Sigmoid colon (tissue), 7 donors: ENCODE results near the gene PARVB. TPM values are rescaled to one million over a fixed set of nuclear protein-coding genes. Genes with fewer than 3 reads are reported as not detected.

Experiments used
- DNase-seq: peaks from one replicate; pipeline ENCODE4 v3.0.0-alpha.2; 2019
- H3K27ac ChIP-seq, 4 donors: fragments of 200-600 bp; sonication (generic); one replicate each; pipeline ENCODE4 v1.5.1; 2016 to 2019; ENCODE audit warnings: mild to moderate bottlenecking in 1 of 4
- H3K27me3 ChIP-seq, 3 donors: fragments of 200-600 bp; sonication (generic); one replicate each; pipeline ENCODE4 v1.5.1; 2019; ENCODE audit warnings: mild to moderate bottlenecking in 1 of 3
- H3K36me3 ChIP-seq, 4 donors: fragments of 200-600 bp; sonication (generic); one replicate each; pipeline ENCODE4 v1.5.1; 2016 to 2019
- H3K4me1 ChIP-seq, 4 donors: fragments of 200-600 bp; sonication (generic); one replicate each; pipeline ENCODE4 v1.5.1; 2017 to 2019
- H3K4me3 ChIP-seq, 4 donors: fragments of 200-600 bp; sonication (generic); one replicate each; pipeline ENCODE4 v1.5.1; 2017 to 2019; ENCODE audit warnings: mild to moderate bottlenecking in 2 of 4, moderate library complexity in 1 of 4
- H3K9me3 ChIP-seq, 4 donors: fragments of 200-600 bp in 3 of 4; sonication (generic) in 3 of 4; one replicate each; pipeline versions ENCODE4 v1.5.1 to v1.6.1; 2013 to 2019
- EP300 ChIP-seq, 4 donors: sonication (generic); formaldehyde crosslinking; IDR thresholded peaks; one replicate each; pipeline ENCODE4 v1.6.1; 2017; ENCODE audit warnings: antibody characterized with exemption in 4 of 4
- POLR2A ChIP-seq, 2 donors: fragments of 450-650 bp; IDR thresholded peaks; one replicate each; pipeline ENCODE4 v1.6.1; 2016; ENCODE audit warnings: antibody characterized with exemption in 2 of 2, mild to moderate bottlenecking in 2 of 2, moderate library complexity in 2 of 2
- POLR2AphosphoS5 ChIP-seq, 4 donors: sonication (generic); formaldehyde crosslinking; IDR thresholded peaks; one replicate each; pipeline ENCODE4 v1.6.1; 2017; ENCODE audit warnings: antibody characterized with exemption in 4 of 4
- WGBS, 2 donors: extraction: QIAGEN DNeasy Blood & Tissue Kit; methylation state at CpG; one replicate each; pipeline ENCODE4 v1.1.7; 2013; 5-methylcytosine and 5-hydroxymethylcytosine counted together
- intact Hi-C: fragments of 100-400 bp; cut with DNase I; formaldehyde crosslinking; loops from one replicate; pipeline ENCODE4 v1.15.1; 2023
- polyA plus RNA-seq, 3 donors: library from polyadenylated mRNA; stranded (reverse); fragments of 200-250 nt; gene quantifications; one replicate each; pipeline ENCODE4 v1.2.3, GENCODE V29; 2013
- total RNA-seq, 4 donors: library from RNA; depleted of rRNA; stranded (reverse); fragments of >200 nt; gene quantifications; one replicate each; pipeline ENCODE4 v1.1.0, GENCODE V29; 2016
- TF ChIP-seq, protein P1 (sequence below), 4 experiments: fragments of 450-650 bp in 3 of 4; fragments of 200-600 bp in 1 of 4; IDR thresholded peaks; one replicate each; pipeline ENCODE4 v1.5.1; 2016 to 2019; ENCODE audit warnings: antibody characterized with exemption in 4 of 4, mild to moderate bottlenecking in 3 of 4, moderate library complexity in 2 of 4
- donor health status: healthy with polysubstance abuse.
- donor health status: Bipolar disorder and iron deficiency.
- donor health status: healthy.

Gene PARVB
- total and polyA plus RNA-seq, 7 donors = 6.9 to 21.6 (median 18.9) TPM

- intact Hi-C loops = no loop called here
- WGBS, 2 donors = 88 to 90% methylated on average over 23 of the region's 23 CpGs
- no peak overlapping the region for H3K27ac ChIP-seq
- no peaks in the 10 kb centered on the region for H3K4me1 ChIP-seq
- no peak for TF ChIP-seq EP300 (IDR thresholded peaks at IDR 0.05)
- no peak for TF ChIP-seq POLR2A (IDR thresholded peaks at IDR 0.05)
- TF ChIP-seq, protein P1, sequence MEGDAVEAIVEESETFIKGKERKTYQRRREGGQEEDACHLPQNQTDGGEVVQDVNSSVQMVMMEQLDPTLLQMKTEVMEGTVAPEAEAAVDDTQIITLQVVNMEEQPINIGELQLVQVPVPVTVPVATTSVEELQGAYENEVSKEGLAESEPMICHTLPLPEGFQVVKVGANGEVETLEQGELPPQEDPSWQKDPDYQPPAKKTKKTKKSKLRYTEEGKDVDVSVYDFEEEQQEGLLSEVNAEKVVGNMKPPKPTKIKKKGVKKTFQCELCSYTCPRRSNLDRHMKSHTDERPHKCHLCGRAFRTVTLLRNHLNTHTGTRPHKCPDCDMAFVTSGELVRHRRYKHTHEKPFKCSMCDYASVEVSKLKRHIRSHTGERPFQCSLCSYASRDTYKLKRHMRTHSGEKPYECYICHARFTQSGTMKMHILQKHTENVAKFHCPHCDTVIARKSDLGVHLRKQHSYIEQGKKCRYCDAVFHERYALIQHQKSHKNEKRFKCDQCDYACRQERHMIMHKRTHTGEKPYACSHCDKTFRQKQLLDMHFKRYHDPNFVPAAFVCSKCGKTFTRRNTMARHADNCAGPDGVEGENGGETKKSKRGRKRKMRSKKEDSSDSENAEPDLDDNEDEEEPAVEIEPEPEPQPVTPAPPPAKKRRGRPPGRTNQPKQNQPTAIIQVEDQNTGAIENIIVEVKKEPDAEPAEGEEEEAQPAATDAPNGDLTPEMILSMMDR (IDR thresholded peaks at IDR 0.05) = no peak
- no peak for TF ChIP-seq POLR2AphosphoS5 (IDR thresholded peaks at IDR 0.05)
- no peaks in the 10 kb centered on the region for H3K27me3 ChIP-seq
- peak; percentile 60 for DNase-seq
- no peak overlapping the region for H3K4me3 ChIP-seq
- peaks cover 0 to 29% (median 7%) of the 10 kb centered on the region in 4 donors for H3K36me3 ChIP-seq
- no peaks in the 10 kb centered on the region for H3K9me3 ChIP-seq
These were observed 73.3 kb downstream of the PARVB start for GRCh38 chr22:44097263-44098020.

- TF ChIP-seq POLR2AphosphoS5 (IDR thresholded peaks at IDR 0.05) = no peak
- TF ChIP-seq, protein P1 (IDR thresholded peaks at IDR 0.05) = no peak
- TF ChIP-seq POLR2A (IDR thresholded peaks at IDR 0.05) = no peak
- no peak for TF ChIP-seq EP300 (IDR thresholded peaks at IDR 0.05)
- Histone ChIP-seq H3K36me3 (peaks cover 0 to 30% (median 7%) of the 10 kb centered on the region in 4 donors), H3K27ac (no peak overlapping the region), H3K9me3 (no peaks in the 10 kb centered on the region), H3K27me3 (no peaks in the 10 kb centered on the region), H3K4me3 (no peak overlapping the region), H3K4me1 (no peaks in the 10 kb centered on the region)
- DNase-seq = peak; percentile 39
- intact Hi-C loops = no loop called here
- 82 to 93% methylated on average over 17 of the region's 17 CpGs for WGBS, 2 donors
These were observed 74.1 kb downstream of the PARVB start for GRCh38 chr22:44098021-44098739.

- DNase-seq = peak; percentile 56
- Histone ChIP-seq H3K27ac (no peak overlapping the region), H3K36me3 (peaks cover 0 to 39% (median 8%) of the 10 kb centered on the region in 4 donors), H3K4me1 (no peaks in the 10 kb centered on the region), H3K9me3 (no peaks in the 10 kb centered on the region), H3K27me3 (no peaks in the 10 kb centered on the region), H3K4me3 (no peak overlapping the region)
- TF ChIP-seq POLR2AphosphoS5 (IDR thresholded peaks at IDR 0.05) = no peak
- TF ChIP-seq, protein P1 (IDR thresholded peaks at IDR 0.05) = no peak
- TF ChIP-seq EP300 (IDR thresholded peaks at IDR 0.05) = no peak
- TF ChIP-seq POLR2A (IDR thresholded peaks at IDR 0.05) = no peak
- intact Hi-C loops = no loop called here
- WGBS, 2 donors = 75 to 86% methylated on average over 15 of the region's 15 CpGs
These were observed 74.9 kb downstream of the PARVB start for GRCh38 chr22:44098966-44099530.

DNA sequence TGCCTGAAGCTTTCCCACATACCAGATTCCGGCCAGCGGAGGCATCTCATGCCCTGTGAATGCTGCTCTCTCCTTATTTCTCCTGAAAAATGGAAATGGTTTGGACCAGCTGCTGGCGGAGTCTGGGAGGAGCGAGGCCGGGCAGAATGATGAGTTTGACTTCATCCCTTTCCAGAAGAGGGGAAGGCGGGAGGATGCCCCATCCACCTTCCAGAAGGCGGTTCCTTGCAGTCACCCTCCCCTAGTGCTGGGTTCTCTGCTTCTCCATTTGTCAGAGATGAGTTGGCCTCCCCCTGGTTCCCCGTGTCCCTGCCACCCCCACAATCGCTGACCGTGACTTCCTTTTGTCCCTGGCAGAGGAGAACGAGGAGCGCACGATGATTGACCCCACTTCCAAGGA lies 75.6 kb downstream of the PARVB start:
- 88 to 94% methylated on average over 13 of the region's 13 CpGs for WGBS, 2 donors
- Histone ChIP-seq H3K27ac (no peak overlapping the region), H3K4me3 (no peak overlapping the region), H3K36me3 (peaks cover 0 to 37% (median 9%) of the 10 kb centered on the region in 4 donors), H3K4me1 (no peaks in the 10 kb centered on the region), H3K9me3 (no peaks in the 10 kb centered on the region), H3K27me3 (no peaks in the 10 kb centered on the region)
- intact Hi-C loops = no loop called here
- DNase-seq = peak; percentile 19
- TF ChIP-seq, protein P1 (IDR thresholded peaks at IDR 0.05) = no peak
- TF ChIP-seq EP300 (IDR thresholded peaks at IDR 0.05) (no peak), POLR2AphosphoS5 (IDR thresholded peaks at IDR 0.05) (no peak), POLR2A (IDR thresholded peaks at IDR 0.05) (no peak)
